Neural cell (in vitro differentiated cells): ENCODE data around the gene ACTN4. TPM values are rescaled to one million over a fixed set of nuclear protein-coding genes. Genes with fewer than 3 reads are reported as not detected.

Experiments used
- H2AFZ ChIP-seq: fragments of 200-600, 300-800 bp; sonication (generic), shearing (Covaris generic); 2 replicates; pipeline ENCODE4 v1.6.0; 2014; ENCODE audit warnings: low read depth, mild to moderate bottlenecking, antibody characterized with exemption, low read length, moderate library complexity
- H3F3A ChIP-seq: fragments of 200-600 bp; shearing (Covaris generic); 2 replicates; pipeline ENCODE4 v1.6.1; 2016; ENCODE audit warnings: mild to moderate bottlenecking, moderate library complexity, mixed read lengths, antibody characterized with exemption, low read length; ENCODE audit not compliant: insufficient read depth, poor library complexity, severe bottlenecking
- H3K27ac ChIP-seq: fragments of 200-600, 300-800 bp; sonication (generic), shearing (Covaris generic); 2 replicates; pipeline ENCODE4 v1.5.1; 2014; ENCODE audit warnings: mild to moderate bottlenecking, low read length, moderate library complexity
- H3K27me3 ChIP-seq: fragments of 300-800, 200-600 bp; sonication (generic), shearing (Covaris generic); 2 replicates; pipeline ENCODE4 v1.6.0; 2014; ENCODE audit warnings: mild to moderate bottlenecking, low read depth, low read length, moderate library complexity; ENCODE audit not compliant: insufficient read depth
- H3K36me3 ChIP-seq: fragments of 300-800, 200-600 bp; sonication (generic), shearing (Covaris generic); 2 replicates; pipeline ENCODE4 v1.5.1; 2014; ENCODE audit warnings: mild to moderate bottlenecking, antibody characterized with exemption, low read length, moderate library complexity; ENCODE audit not compliant: insufficient read depth
- H3K4me2 ChIP-seq: fragments of 300-800, 200-600 bp; sonication (generic), shearing (Covaris generic); 2 replicates; pipeline ENCODE4 v1.6.0; 2014; ENCODE audit warnings: mild to moderate bottlenecking, low read length
- H3K4me3 ChIP-seq: fragments of 300-800, 200-600 bp; sonication (generic), shearing (Covaris generic); 2 replicates; pipeline ENCODE4 v1.5.1; 2014; ENCODE audit warnings: mild to moderate bottlenecking, low read length, moderate library complexity
- H3K79me2 ChIP-seq: fragments of 200-600 bp; shearing (Covaris generic); replicated peaks from 2 replicates; pipeline ENCODE4 v1.6.0; 2014; ENCODE audit warnings: mild to moderate bottlenecking, low read length, moderate library complexity; ENCODE audit not compliant: insufficient read depth
- H3K9ac ChIP-seq: fragments of 300-800, 200-600 bp; sonication (generic), shearing (Covaris generic); 2 replicates; pipeline ENCODE4 v1.6.1; 2016; ENCODE audit warnings: mild to moderate bottlenecking, low read length, mixed read lengths
- H3K9me2 ChIP-seq: fragments of 200-600 bp; shearing (Covaris generic); 2 replicates; pipeline ENCODE4 v1.6.1; 2016; ENCODE audit warnings: mild to moderate bottlenecking, low read length, mixed read lengths; ENCODE audit not compliant: insufficient read depth
- H3K9me3 ChIP-seq: fragments of 200-600, 300-800 bp; sonication (generic), shearing (Covaris generic); 2 replicates; pipeline ENCODE4 v1.6.1; 2016; ENCODE audit warnings: mild to moderate bottlenecking, mixed run types, low read length, moderate library complexity, mixed read lengths
- H4K20me1 ChIP-seq: fragments of 200-600 bp; shearing (Covaris generic); 2 replicates; pipeline ENCODE4 v1.6.1; 2016; ENCODE audit warnings: mild to moderate bottlenecking, mixed run types; ENCODE audit not compliant: insufficient read depth
- EP300 ChIP-seq: fragments of 450-650 bp; conservative IDR thresholded peaks from 2 replicates; pipeline ENCODE4 v1.6.1; 2014; ENCODE audit warnings: antibody characterized with exemption, mild to moderate bottlenecking, moderate library complexity; ENCODE audit not compliant: poor library complexity, severe bottlenecking
- EZH2 ChIP-seq: fragments of 200-600, 300-800 bp; shearing (Covaris generic), sonication (generic); IDR thresholded peaks from 2 replicates; pipeline ENCODE4 v1.6.1; 2014; ENCODE audit warnings: antibody characterized with exemption, low read length, borderline replicate concordance, mild to moderate bottlenecking; ENCODE audit not compliant: insufficient read depth, poor library complexity, severe bottlenecking
- MXI1 ChIP-seq: fragments of 450-650 bp; conservative IDR thresholded peaks from 2 replicates; pipeline ENCODE4 v1.6.1; 2014; ENCODE audit warnings: antibody characterized with exemption, mild to moderate bottlenecking; ENCODE audit not compliant: poor library complexity, severe bottlenecking
- POLR2AphosphoS5 ChIP-seq: IDR thresholded peaks from 2 replicates; pipeline ENCODE4 v1.6.1; 2012
- RAD21 ChIP-seq: fragments of 450-650 bp; conservative IDR thresholded peaks from 2 replicates; pipeline ENCODE4 v1.6.1; 2014; ENCODE audit warnings: antibody characterized with exemption, mild to moderate bottlenecking, moderate library complexity
- REST ChIP-seq: IDR thresholded peaks from 2 replicates; pipeline ENCODE4 v1.6.1; 2012; ENCODE audit warnings: borderline replicate concordance
- SMC3 ChIP-seq: fragments of 450-650 bp; conservative IDR thresholded peaks from 2 replicates; pipeline ENCODE4 v1.6.1; 2014; ENCODE audit warnings: antibody characterized with exemption, mild to moderate bottlenecking, moderate library complexity; ENCODE audit not compliant: poor library complexity
- polyA plus RNA-seq: library from polyadenylated mRNA; depleted of rRNA; stranded (reverse); fragments of >200 nt; gene quantifications from 2 replicates; pipeline ENCODE4 v1.2.3, GENCODE V29; 2014

Gene ACTN4
- polyA plus RNA-seq, 1 donor from 2014 or later: 54.0 TPM

- no peaks in the 10 kb centered on the region for H3K36me3 ChIP-seq
- TF ChIP-seq MXI1 (no peak), REST (no peak), EZH2 (no peak), SMC3 (no peak)
- H4K20me1 ChIP-seq: no peaks in the 10 kb centered on the region
- H3K9ac ChIP-seq: no peak overlapping the region
- H3K9me2 ChIP-seq: no peaks in the 10 kb centered on the region
- no peak overlapping the region for H3K4me2 ChIP-seq
- H3K79me2 ChIP-seq: peaks cover 51% of the 10 kb centered on the region
- no peak overlapping the region for H3K27ac ChIP-seq
- no peak overlapping the region for H2AFZ ChIP-seq
- no peak overlapping the region for H3K4me3 ChIP-seq
- no peaks in the 10 kb centered on the region for H3K27me3 ChIP-seq
- no peaks in the 10 kb centered on the region for H3K9me3 ChIP-seq
- no peaks in the 10 kb centered on the region for H3F3A ChIP-seq
Observed at GRCh38 chr19:38660724-38661123, 13.3 kb downstream of the ACTN4 start.

GRCh38 chr19:38661136-38661535 lies 13.7 kb downstream of the ACTN4 start:
- Histone ChIP-seq H3K9me2 (no peaks in the 10 kb centered on the region), H2AFZ (no peak overlapping the region), H3K27ac (no peak overlapping the region), H3K27me3 (no peaks in the 10 kb centered on the region), H3F3A (no peaks in the 10 kb centered on the region), H3K79me2 (peaks cover 49% of the 10 kb centered on the region), H3K36me3 (no peaks in the 10 kb centered on the region), H4K20me1 (no peaks in the 10 kb centered on the region), H3K4me2 (no peak overlapping the region), H3K9ac (no peak overlapping the region), H3K4me3 (no peak overlapping the region), H3K9me3 (no peaks in the 10 kb centered on the region)
- no peak for TF ChIP-seq RAD21
- no peak for TF ChIP-seq POLR2AphosphoS5
- TF ChIP-seq EZH2: no peak
- TF ChIP-seq EP300: no peak
- no peak for TF ChIP-seq MXI1
- TF ChIP-seq REST: no peak
- no peak for TF ChIP-seq SMC3
